GM12892 (cell line): Measurements from ENCODE around the gene MAP6.

Experiments used
- POLR2A ChIP-seq: IDR thresholded peaks from 2 replicates; pipeline ENCODE4 v1.6.1; 2011; ENCODE audit warnings: low read depth, low read length, control low read depth
- POLR2AphosphoS5 ChIP-seq: IDR thresholded peaks from 2 replicates; pipeline ENCODE4 v1.6.1; 2011; ENCODE audit warnings: low read depth, low read length, control low read depth

DNA sequence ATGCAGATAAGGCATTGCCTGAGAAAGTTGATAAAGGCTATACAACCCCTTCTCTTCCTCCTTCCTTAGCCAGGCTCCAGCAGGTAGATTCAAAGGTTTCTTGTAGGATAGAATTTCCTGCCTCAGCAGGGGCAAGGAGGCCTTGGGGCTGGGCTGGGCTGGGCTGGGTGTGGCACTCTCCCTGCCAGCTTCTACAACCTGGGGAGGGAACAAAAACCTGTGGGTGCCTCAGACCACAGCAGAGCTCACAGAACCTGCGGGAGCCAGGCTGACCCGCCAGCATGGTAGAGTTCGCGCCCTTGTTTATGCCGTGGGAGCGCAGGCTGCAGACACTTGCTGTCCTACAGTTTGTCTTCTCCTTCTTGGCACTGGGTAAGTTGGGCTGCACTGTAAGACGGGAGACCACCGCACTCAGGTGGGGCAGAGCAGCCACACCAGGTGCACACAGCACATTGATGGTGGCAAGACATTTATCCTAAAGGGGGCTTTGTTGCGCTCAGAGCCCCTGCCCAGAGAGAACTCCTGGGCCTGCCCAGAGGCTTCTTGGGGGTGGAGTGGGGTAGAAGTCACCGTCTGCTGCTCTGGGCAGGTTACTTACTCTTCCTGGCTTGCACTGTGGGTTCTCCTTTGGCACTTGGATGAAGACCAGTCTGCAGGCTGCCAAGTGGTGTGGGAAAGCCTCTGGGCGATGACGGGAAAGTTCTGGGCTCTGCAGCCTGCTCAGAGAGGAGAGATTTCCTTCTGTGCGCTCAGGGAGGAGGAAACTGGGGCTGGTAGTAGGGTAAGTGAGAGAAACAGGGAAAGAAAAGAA, 49.0 kb upstream of the MAP6 start, which contains the start of gene MOGAT2:
- no peak for TF ChIP-seq POLR2A
- no peak for TF ChIP-seq POLR2AphosphoS5
